ENCODE measurements around the gene PLAAT2. TPM values are rescaled to one million over a fixed set of nuclear protein-coding genes. Genes with fewer than 3 reads are reported as not detected.

PLAAT2 gene
- total and polyA plus RNA-seq, 9 of the 15 experiments (the other 6 are each of a cell fraction or from before 2014, with no cell fraction given), result not detected

DNA sequence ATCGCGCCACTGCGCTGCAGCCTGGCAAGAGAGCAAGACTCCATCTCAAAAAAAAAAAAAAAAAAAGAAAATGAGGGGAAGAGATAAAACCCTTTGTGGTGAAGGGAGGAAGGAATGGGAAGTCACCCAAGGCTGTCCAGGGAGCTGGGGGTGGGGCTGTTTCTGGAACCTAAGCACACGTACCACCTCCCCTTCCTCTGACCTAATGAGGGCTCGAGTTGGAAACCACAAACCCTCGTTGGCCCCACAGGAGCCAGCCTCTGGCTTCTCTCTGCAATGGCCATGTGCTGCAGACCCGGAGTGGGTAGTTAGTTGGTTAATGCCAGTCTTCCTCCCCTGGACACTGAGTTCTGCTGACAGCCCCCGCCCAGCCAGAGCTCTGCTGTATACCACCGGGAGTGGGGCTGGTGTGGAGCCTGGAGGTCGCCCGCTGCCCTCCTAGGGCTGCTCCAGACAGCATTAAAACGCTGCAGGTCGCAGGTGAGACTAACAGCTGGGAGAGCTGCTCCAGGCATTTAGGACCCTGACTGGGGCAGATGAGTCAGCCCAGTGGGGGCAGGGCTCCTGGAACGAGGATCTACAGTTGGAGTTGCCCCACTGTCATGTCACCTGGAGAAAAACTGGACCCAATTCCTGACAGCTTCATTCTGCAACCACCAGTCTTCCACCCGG is 57.2 kb downstream of the PLAAT2 start, which contains the start of gene LGALS12 (continued):
- TF ChIP-seq, protein P1, sequence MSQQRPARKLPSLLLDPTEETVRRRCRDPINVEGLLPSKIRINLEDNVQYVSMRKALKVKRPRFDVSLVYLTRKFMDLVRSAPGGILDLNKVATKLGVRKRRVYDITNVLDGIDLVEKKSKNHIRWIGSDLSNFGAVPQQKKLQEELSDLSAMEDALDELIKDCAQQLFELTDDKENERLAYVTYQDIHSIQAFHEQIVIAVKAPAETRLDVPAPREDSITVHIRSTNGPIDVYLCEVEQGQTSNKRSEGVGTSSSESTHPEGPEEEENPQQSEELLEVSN (IDR thresholded peaks at IDR 0.05; ENCODE audit: borderline replicate concordance in 1 of 2, extremely low read depth in 1 of 2, insufficient read depth in 1 of 2, insufficient read length in 1 of 2, low read depth in 1 of 2, low read length in 1 of 2, poor library complexity in 1 of 2, severe bottlenecking in 1 of 2), result peak; percentile 8 to 14
- TF ChIP-seq, protein P2, sequence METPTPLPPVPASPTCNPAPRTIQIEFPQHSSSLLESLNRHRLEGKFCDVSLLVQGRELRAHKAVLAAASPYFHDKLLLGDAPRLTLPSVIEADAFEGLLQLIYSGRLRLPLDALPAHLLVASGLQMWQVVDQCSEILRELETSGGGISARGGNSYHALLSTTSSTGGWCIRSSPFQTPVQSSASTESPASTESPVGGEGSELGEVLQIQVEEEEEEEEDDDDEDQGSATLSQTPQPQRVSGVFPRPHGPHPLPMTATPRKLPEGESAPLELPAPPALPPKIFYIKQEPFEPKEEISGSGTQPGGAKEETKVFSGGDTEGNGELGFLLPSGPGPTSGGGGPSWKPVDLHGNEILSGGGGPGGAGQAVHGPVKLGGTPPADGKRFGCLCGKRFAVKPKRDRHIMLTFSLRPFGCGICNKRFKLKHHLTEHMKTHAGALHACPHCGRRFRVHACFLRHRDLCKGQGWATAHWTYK (CRISPR knock-in tag; IDR thresholded peaks at IDR 0.05), result 0 out of 2 replicates have a peak, but pooled peaks have one; percentile 17
- peak; percentile 56; the same call in 1 of the 2 replicates for TF ChIP-seq CTBP1 (IDR thresholded peaks at IDR 0.05; ENCODE audit: borderline replicate concordance)
- TF ChIP-seq, protein P3, sequence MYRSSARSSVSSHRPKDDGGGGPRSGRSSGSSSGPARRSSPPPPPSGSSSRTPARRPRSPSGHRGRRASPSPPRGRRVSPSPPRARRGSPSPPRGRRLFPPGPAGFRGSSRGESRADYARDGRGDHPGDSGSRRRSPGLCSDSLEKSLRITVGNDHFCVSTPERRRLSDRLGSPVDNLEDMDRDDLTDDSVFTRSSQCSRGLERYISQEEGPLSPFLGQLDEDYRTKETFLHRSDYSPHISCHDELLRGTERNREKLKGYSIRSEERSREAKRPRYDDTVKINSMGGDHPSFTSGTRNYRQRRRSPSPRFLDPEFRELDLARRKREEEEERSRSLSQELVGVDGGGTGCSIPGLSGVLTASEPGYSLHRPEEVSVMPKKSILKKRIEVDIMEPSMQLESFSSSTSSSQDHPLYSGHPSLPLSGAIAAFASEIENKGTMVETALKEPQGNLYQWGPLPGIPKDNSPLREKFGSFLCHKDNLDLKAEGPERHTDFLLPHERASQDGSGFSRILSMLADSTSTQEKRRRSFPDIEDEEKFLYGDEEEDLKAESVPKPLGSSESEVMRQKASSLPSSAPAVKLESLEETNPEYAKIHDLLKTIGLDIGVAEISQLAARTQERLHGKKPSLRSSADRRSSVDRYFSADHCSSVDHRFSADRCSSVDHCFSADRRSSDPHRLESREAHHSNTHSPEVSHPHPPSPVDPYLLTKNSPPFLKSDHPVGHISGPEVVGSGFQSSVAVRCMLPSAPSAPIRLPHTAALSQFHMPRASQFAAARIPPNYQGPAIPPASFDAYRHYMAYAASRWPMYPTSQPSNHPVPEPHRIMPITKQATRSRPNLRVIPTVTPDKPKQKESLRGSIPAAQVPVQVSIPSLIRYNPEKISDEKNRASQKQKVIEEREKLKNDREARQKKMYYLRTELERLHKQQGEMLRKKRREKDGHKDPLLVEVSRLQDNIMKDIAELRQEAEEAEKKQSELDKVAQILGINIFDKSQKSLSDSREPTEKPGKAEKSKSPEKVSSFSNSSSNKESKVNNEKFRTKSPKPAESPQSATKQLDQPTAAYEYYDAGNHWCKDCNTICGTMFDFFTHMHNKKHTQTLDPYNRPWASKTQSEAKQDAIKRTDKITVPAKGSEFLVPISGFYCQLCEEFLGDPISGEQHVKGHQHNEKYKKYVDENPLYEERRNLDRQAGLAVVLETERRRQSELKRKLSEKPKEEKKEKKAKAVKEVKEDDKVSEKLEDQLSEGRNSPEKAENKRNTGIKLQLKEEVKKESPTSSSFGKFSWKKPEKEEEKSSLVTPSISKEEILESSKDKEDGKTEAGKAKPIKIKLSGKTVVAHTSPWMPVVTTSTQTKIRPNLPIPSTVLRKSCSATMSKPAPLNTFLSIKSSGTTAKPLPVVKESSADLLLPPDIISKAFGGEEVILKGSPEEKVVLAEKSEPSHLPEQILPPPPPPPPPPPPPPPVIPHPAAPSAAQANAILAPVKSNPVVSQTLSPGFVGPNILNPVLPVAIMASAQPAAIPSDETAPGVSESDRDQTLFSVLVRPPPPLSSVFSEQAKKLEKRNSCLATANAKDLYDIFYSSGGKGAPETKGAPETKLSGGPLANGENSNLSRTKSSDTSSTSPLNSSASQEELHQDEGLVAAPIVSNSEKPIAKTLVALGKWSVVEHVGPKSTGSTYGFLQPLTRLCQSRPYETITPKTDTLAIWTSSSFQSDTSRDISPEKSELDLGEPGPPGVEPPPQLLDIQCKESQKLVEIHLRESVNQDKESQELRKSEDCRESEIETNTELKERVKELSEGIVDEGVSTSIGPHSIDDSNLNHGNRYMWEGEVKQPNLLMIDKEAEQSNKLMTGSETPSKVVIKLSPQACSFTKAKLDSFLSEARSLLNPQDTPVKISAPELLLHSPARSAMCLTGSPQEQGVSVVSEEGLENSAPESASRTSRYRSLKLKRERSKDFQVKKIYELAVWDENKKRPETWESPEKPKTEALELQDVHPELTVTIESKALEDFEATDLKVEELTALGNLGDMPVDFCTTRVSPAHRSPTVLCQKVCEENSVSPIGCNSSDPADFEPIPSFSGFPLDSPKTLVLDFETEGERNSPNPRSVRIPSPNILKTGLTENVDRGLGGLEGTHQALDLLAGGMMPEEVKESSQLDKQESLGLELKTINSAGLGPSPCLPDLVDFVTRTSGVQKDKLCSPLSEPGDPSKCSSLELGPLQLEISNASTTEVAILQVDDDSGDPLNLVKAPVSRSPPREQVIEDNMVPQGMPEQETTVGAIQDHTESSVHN (IDR thresholded peaks at IDR 0.05; ENCODE audit: borderline replicate concordance in 1 of 2, low read depth in 1 of 2), result no peak
- no peak for TF ChIP-seq GTF2E2 (tag; IDR thresholded peaks at IDR 0.05)
- TF ChIP-seq RB1 (IDR thresholded peaks at IDR 0.05; ENCODE audit: low read depth), result no peak
- TF ChIP-seq OTX1 (CRISPR knock-in tag; IDR thresholded peaks at IDR 0.05), result no peak
- TF ChIP-seq, protein P4, sequence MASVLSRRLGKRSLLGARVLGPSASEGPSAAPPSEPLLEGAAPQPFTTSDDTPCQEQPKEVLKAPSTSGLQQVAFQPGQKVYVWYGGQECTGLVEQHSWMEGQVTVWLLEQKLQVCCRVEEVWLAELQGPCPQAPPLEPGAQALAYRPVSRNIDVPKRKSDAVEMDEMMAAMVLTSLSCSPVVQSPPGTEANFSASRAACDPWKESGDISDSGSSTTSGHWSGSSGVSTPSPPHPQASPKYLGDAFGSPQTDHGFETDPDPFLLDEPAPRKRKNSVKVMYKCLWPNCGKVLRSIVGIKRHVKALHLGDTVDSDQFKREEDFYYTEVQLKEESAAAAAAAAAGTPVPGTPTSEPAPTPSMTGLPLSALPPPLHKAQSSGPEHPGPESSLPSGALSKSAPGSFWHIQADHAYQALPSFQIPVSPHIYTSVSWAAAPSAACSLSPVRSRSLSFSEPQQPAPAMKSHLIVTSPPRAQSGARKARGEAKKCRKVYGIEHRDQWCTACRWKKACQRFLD (CRISPR knock-in tag; IDR thresholded peaks at IDR 0.05), result peak; percentile 24; the same call in 1 of the 2 replicates
- TF ChIP-seq ZBTB17 (CRISPR knock-in tag; IDR thresholded peaks at IDR 0.05), result 0 out of 2 replicates have a peak, but pooled peaks have one; percentile 23
- TF ChIP-seq ZNF431 (CRISPR knock-in tag; IDR thresholded peaks at IDR 0.05), result no peak
- no peak for TF ChIP-seq MCM5 (IDR thresholded peaks at IDR 0.05; ENCODE audit: low read depth)

Data from K562 (cell line).